Suprapubic skin (tissue), 4 donors: ENCODE results near the gene RNF220. TPM values are rescaled to one million over a fixed set of nuclear protein-coding genes. Genes with fewer than 3 reads are reported as not detected.

Source experiments
- DNase-seq, 2 donors: peaks; one replicate each; pipeline ENCODE4 v3.0.0-alpha.2; 2019; ENCODE audit warnings: low spot score in 2 of 2
- H3K27ac ChIP-seq: fragments of 200-600 bp; sonication (generic); one replicate; pipeline ENCODE4 v1.5.1; 2019
- H3K27me3 ChIP-seq: fragments of 200-600 bp; sonication (generic); one replicate; pipeline ENCODE4 v1.5.1; 2019
- H3K36me3 ChIP-seq: fragments of 200-600 bp; sonication (generic); one replicate; pipeline ENCODE4 v1.5.1; 2019
- H3K4me1 ChIP-seq: fragments of 200-600 bp; sonication (generic); one replicate; pipeline ENCODE4 v1.5.1; 2019
- H3K4me3 ChIP-seq: fragments of 200-600 bp; sonication (generic); one replicate; pipeline ENCODE4 v1.5.1; 2019; ENCODE audit warnings: mild to moderate bottlenecking
- H3K9me3 ChIP-seq: fragments of 200-600 bp; sonication (generic); one replicate; pipeline ENCODE4 v1.5.1; 2019
- EP300 ChIP-seq: sonication (generic); formaldehyde crosslinking; IDR thresholded peaks from one replicate; pipeline ENCODE4 v1.6.1; 2017; ENCODE audit warnings: antibody characterized with exemption
- POLR2A ChIP-seq, 2 donors: fragments of 450-650 bp; IDR thresholded peaks; one replicate each; pipeline ENCODE4 v1.6.1; 2017; ENCODE audit warnings: antibody characterized with exemption in 2 of 2, mild to moderate bottlenecking in 2 of 2, moderate library complexity in 2 of 2
- POLR2AphosphoS5 ChIP-seq, 3 donors: sonication (generic); formaldehyde crosslinking; IDR thresholded peaks; one replicate each; pipeline ENCODE4 v1.6.1; 2017; ENCODE audit warnings: antibody characterized with exemption in 3 of 3
- WGBS: methylation state at CpG from one replicate; pipeline ENCODE4 v1.1.5; 2018; 5-methylcytosine and 5-hydroxymethylcytosine counted together
- total RNA-seq, 4 donors: library from RNA; depleted of rRNA; stranded (reverse); fragments of >200 nt; gene quantifications; one replicate each; pipeline ENCODE4 v1.1.0, GENCODE V29; 2016
- TF ChIP-seq, protein P1 (sequence below), 2 donors: fragments of 200-600 bp in 1 of 2; fragments of 450-650 bp in 1 of 2; sonication (generic) in 1 of 2; IDR thresholded peaks; one replicate each; pipeline ENCODE4 v1.5.1; 2016 to 2019; ENCODE audit warnings: antibody characterized with exemption in 2 of 2, mild to moderate bottlenecking in 1 of 2, moderate library complexity in 1 of 2

The RNF220 gene
- total RNA-seq, 4 donors from 2014 or later, result 79.4 to 124 (median 99.5) TPM

DNA sequence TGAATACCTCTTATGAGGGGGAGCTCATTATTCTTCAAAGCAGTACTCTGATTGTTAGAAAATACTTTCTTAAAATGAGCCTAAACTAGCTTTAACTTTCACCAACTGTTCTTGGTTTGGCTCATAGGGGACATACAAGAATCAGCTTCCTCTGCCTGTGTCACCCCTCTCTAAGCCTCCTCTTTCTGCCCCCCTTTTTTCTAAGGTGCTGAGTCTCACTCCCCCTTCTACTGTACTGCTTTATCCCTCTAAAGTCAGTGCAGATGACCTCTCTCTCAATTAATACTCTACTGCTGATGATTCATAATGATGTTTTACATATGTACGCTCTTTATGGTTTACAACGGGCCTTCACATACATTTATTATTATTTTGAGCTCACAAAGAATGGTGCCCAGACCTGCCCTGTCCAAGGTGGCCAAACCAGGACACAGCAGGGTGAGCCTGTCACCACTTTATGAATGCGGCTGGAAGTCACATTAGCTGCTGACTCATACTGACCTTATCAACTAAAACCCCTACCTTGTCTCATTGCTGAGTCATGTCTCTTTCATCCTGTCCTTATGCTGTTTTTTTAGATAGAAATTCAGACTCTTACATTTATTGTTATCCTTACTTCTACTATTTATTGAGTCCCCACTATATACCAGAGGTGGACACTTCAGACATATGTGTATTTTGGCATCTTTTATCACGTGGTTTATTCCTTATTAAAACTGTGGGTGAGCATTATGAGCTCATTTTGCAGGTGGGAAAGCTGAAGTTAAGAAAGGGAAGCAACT lies 126.9 kb downstream of the RNF220 start:
- Histone ChIP-seq H3K36me3 (no peaks in the 10 kb centered on the region), H3K9me3 (no peaks in the 10 kb centered on the region), H3K4me3 (no peak overlapping the region), H3K4me1 (no peaks in the 10 kb centered on the region), H3K27me3 (peaks cover 9% of the 10 kb centered on the region), H3K27ac (no peak overlapping the region)
- TF ChIP-seq POLR2AphosphoS5 (IDR thresholded peaks at IDR 0.05) (no peak), EP300 (no peak), POLR2A (IDR thresholded peaks at IDR 0.05) (no peak)
- TF ChIP-seq, protein P1, sequence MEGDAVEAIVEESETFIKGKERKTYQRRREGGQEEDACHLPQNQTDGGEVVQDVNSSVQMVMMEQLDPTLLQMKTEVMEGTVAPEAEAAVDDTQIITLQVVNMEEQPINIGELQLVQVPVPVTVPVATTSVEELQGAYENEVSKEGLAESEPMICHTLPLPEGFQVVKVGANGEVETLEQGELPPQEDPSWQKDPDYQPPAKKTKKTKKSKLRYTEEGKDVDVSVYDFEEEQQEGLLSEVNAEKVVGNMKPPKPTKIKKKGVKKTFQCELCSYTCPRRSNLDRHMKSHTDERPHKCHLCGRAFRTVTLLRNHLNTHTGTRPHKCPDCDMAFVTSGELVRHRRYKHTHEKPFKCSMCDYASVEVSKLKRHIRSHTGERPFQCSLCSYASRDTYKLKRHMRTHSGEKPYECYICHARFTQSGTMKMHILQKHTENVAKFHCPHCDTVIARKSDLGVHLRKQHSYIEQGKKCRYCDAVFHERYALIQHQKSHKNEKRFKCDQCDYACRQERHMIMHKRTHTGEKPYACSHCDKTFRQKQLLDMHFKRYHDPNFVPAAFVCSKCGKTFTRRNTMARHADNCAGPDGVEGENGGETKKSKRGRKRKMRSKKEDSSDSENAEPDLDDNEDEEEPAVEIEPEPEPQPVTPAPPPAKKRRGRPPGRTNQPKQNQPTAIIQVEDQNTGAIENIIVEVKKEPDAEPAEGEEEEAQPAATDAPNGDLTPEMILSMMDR (IDR thresholded peaks at IDR 0.05), result no peak
- no peak for DNase-seq
- WGBS, result 41% methylated on average over 4 of the region's 4 CpGs

DNA sequence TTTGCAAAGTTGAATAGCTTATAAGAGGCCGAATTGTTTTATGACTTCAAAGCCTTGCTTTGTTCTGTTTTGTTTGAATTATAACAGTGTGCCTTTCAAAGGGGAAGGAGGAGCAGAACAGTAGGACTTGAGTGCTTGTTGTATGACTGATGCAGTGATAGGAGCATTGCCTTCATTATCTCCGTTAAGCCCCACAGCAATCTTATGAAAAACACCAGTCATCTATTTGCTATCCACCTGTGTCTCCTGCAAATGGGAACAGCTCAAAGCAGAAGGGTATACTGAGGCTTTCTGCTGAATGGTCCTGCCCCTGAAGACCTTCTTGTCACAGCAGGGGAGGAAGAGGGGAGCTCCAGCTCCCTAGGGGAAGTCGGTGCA lies 127.5 kb downstream of the RNF220 start:
- no peak for DNase-seq
- H3K4me3 ChIP-seq, result no peak overlapping the region
- TF ChIP-seq, protein P1 (IDR thresholded peaks at IDR 0.05), result no peak
- no peak for TF ChIP-seq POLR2A (IDR thresholded peaks at IDR 0.05)
- no peak for TF ChIP-seq POLR2AphosphoS5 (IDR thresholded peaks at IDR 0.05)
- TF ChIP-seq EP300, result no peak
- H3K36me3 ChIP-seq, result no peaks in the 10 kb centered on the region
- no peaks in the 10 kb centered on the region for H3K4me1 ChIP-seq
- H3K9me3 ChIP-seq, result no peaks in the 10 kb centered on the region
- H3K27me3 ChIP-seq, result peaks cover 9% of the 10 kb centered on the region
- no peak overlapping the region for H3K27ac ChIP-seq
- 57% methylated on average over 3 of the region's 3 CpGs for WGBS

- TF ChIP-seq POLR2A (IDR thresholded peaks at IDR 0.05) (no peak), POLR2AphosphoS5 (IDR thresholded peaks at IDR 0.05) (no peak), EP300 (no peak)
- TF ChIP-seq, protein P1 (IDR thresholded peaks at IDR 0.05), result no peak
- Histone ChIP-seq H3K4me1 (no peaks in the 10 kb centered on the region), H3K36me3 (no peaks in the 10 kb centered on the region), H3K9me3 (no peaks in the 10 kb centered on the region), H3K27me3 (peaks cover 12% of the 10 kb centered on the region), H3K4me3 (no peak overlapping the region), H3K27ac (no peak overlapping the region)
- no peak for DNase-seq
- 64% methylated on average over 6 of the region's 6 CpGs for WGBS
Observed at GRCh38 chr1:44534771-44535170, 129.7 kb downstream of the RNF220 start.

- Histone ChIP-seq H3K4me3 (no peak overlapping the region), H3K27me3 (peaks cover 8% of the 10 kb centered on the region), H3K9me3 (no peaks in the 10 kb centered on the region), H3K36me3 (no peaks in the 10 kb centered on the region), H3K4me1 (no peaks in the 10 kb centered on the region), H3K27ac (no peak overlapping the region)
- no peak for DNase-seq
- TF ChIP-seq, protein P1 (IDR thresholded peaks at IDR 0.05), result no peak
- TF ChIP-seq EP300 (no peak), POLR2AphosphoS5 (IDR thresholded peaks at IDR 0.05) (no peak), POLR2A (IDR thresholded peaks at IDR 0.05) (no peak)
- WGBS, result 73% methylated on average over 18 of the region's 18 CpGs
Observed at GRCh38 chr1:44536357-44537209, 131.5 kb downstream of the RNF220 start.

DNA sequence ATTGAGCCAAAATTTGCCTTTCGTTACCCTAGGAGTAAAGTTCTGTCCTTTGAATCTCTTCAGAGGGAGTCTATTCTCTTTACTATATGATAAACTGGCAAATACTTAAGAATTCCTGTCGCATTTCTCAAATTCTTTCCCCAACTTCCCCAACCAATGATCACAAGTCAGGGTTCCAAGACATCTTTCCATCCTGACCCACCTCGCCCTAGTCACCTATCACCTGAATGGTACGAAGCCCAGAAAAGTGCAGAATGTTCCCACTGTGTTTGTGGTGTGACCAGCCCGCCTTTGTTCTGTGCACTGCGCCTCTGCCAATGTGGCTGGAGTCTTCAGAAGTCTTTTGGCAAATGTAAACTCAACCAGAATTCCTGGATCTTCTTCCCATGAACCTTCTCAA lies 132.5 kb downstream of the RNF220 start:
- no peak for DNase-seq
- H3K4me3 ChIP-seq, result no peak overlapping the region
- no peaks in the 10 kb centered on the region for H3K4me1 ChIP-seq
- 84% methylated on average over 6 of the region's 6 CpGs for WGBS
- H3K27me3 ChIP-seq, result peaks cover 14% of the 10 kb centered on the region
- TF ChIP-seq, protein P1 (IDR thresholded peaks at IDR 0.05), result no peak
- TF ChIP-seq POLR2AphosphoS5 (IDR thresholded peaks at IDR 0.05) (no peak), EP300 (no peak), POLR2A (IDR thresholded peaks at IDR 0.05) (no peak)
- H3K27ac ChIP-seq, result no peak overlapping the region
- H3K36me3 ChIP-seq, result no peaks in the 10 kb centered on the region
- H3K9me3 ChIP-seq, result no peaks in the 10 kb centered on the region
